Activated CD4-positive, alpha-beta T cell treated with anti-CD3 and anti-CD28 coated beads, Interleukin-2, amount 50 U/mL, for 4 hours (primary cell): Measurements from ENCODE around the gene IPO8.
"Not testable (repeated sequence)": the region's sequence is repeated elsewhere in the genome, so short reads cannot be mapped to it uniquely, and the experiment has no call there.

Source experiments
- DNase-seq, 2 experiments: peaks; one replicate each; pipeline ENCODE4 v3.0.0-alpha.2; 2020

The IPO8 gene

DNA sequence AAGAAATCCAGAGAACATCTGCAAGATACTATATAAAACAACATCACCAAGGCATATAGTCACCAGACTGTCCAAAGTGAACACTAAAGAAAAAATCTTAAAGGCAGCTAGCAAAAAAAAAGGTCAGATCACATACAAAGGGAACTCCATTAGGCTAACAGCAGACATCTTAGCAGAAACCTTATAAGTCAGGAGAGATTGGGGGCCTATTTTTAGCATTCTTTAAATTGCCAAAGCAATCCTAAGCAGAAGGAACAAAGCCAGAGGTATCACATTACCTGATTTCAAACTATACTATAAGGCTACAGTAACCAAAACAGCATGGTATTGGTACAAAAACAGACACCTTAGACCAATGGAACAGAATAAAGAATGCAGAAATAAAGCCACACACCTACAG lies 92.5 kb downstream of the IPO8 start:
- no peak for DNase-seq

DNA sequence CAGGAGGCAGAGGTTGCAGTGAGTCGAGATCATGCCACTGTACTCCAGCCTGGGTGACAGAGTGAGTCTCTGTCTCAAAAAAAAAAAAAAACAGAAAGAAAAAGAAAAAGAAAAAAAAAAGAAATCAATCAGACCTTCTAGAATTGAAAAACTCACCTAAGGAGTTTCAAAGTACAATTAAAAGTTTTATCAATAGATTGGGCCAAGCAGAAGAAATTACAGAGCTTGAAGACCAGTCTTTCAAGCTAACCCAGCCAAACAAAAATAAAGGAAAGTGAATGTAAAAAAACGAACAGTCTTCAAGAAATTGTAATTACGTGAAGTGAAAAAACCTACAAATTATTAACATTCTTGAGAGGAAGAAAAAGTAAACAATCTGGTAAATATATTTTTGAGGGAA lies 93.0 kb downstream of the IPO8 start:
- DNase-seq, result no peak

DNA sequence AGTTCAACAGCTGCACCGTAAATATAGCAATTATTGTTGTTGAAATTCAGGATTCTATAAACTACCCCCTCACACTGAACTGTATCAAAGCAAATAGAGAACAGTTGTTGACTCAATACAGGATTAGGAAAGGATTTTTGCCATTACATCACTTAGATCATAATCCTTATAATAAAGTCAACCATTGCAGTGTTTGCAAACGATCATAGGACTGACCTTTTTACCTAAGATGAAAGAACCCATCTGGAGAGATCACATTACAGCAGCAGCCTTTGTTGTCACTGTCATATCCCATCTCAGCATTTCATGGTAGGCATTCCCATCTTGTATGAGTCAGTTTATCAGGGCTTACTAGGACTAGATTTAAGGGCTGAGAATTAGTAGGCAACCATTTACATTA lies 96.1 kb downstream of the IPO8 start:
- DNase-seq, result no peak

DNA sequence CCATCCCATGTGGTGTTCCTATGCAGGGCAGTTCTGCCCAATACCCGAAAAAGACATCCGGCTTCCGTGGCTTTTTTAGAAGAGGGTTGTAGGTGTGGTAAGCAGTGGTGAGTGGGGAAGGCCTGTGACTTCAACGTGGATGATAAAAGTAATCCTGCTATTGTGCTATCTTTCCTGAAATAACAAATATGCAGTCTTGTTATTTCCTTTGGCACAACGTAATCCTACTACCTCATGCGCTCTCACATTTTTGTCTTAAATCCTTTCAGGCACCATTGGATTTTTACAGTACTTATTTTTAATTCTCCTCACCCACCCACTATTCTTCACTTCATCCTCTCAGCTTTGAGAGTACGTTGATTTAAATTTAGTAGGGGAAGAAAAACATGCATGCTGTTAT lies 96.8 kb downstream of the IPO8 start:
- no peak for DNase-seq

DNA sequence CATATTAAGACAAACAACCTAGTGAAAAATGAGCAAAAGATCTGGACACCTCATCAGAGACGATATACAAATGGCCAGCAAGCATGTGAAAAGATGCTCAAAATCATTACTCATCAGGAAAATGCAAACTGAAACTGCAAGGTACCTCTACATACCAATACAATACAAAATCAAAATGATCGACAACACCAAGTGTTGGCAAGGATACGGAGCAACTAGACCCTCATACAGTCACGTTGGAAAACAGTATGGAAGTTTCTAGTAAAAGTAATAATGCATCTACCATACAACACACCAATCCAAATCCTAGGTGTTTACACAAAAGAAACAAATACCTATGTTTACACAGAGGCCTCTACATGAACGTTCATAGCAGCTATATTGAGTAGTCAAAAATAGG lies 99.9 kb downstream of the IPO8 start:
- no peak for DNase-seq

DNA sequence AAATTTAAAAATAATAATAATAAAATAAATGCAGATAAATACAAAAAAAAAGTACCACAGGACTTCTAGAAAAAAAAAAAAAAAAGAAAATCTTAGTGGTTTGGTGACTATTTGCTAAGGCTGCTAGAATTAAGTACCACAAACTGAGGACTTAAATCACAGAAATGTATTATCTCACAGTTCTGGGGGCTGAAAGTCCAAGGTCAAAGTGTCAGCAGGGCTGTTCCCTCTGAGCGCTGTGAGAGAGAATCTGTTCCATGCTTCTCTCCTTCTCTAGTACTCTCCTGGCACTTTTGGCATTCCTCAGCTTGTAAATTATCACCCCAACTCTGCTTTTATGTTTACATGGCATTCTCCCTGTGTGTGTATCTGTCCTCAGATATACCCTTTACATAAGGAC lies 101.2 kb downstream of the IPO8 start:
- no peak for DNase-seq

DNA sequence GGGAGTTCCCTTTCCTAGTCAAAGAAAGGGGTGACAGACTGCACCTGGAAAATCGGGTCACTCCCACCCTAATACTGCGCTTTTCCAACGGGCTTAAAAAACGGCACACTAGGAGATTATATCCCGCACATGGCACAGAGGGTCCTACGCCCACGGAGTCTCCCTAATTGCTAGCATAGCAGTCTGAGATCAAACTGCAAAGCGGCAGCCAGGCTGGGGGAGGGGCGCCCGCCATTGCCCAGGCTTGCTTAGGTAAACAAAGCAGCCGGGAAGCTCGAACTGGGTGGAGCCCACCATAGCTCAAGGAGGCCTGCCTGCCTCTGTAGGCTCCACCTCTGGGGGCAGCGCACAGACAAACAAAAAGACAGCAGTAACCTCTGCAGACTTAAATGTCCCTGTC lies 107.1 kb downstream of the IPO8 start:
- not testable (repeated sequence) for DNase-seq

DNA sequence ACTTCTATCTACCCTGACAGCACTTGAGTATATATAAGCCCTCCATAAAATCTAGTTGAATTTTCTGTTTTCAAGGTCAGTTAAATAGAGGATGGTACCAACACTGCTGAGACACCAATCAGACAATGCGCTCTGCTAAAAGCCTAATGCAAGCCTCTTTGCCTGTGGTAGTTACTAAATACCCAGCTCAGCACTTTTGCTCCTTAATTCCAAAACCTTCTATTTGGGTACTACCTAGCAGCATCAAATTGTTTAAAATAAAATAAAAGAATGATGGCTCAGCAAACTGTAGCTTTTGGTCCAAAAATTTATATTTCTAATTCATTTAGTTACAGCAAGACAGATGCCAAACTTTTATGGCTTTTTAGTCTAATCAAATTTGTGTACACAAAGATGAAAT lies 107.9 kb downstream of the IPO8 start:
- DNase-seq, result no peak

DNA sequence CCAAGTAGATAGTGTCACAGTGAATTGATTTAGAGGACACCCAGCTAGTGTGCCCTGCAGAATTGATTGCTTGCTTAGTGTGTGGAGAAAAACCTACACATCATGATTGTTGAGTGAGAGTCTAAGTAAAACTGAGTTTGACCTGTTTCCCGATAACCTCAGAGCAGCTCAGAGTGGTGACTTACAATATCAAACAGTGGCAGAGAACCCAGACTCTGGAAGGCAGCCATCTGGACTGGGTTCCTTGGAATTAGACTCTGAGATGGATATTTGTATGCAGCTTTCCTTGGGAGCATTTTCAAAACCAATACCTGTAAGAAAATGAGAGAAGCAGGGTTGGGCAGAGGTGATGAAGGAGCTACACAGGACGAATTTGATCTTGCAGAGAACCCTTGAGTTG lies 109.8 kb downstream of the IPO8 start:
- DNase-seq, result no peak

DNA sequence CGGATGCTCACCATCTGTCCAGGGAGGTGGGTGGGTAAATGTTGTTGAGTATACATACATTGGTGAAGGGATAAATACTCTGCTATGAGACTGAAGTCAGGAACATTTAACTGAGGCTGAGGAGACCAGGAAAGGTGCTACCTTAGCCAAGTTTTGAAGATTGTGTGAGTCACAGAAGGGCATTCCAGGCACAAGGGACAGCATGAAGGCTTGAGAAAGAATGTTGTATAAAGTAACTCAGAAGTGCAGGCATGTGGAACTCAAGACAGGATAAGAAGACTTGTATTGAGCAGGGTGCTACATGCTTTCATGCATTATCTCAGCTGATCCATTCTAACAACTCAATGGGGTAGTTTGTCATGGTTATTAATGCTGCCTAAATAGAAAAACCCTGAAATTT lies 112.7 kb downstream of the IPO8 start:
- DNase-seq, result no peak

DNA sequence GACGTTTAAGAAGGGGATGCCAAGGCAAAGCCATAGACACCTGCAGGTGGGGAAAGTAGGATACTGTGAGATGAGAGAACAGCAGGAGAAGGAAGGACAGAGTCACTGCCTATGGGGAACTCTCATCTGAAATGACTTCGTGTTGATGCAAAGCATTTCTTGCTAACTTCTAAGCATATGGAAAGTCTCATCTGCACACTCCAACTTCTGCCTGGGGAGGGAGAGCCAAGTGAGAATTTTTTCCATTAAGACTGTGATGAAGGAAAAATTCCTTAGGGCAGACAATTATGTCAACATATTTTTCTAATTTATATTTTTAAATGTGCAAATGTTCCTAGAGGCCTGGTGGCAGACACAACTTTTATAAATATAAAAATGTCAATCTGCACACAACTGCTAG lies 115.3 kb downstream of the IPO8 start:
- no peak for DNase-seq
